ENCODE data around the gene TTC39C. TPM values are rescaled to one million over a fixed set of nuclear protein-coding genes. Genes with fewer than 3 reads are reported as not detected.

TTC39C gene
- total RNA-seq (1 to 10 TPM; 1.2 to 2.4 (median 1.7) TPM), polyA plus RNA-seq (1 to 10 TPM in 1 of 3 donors, under 1 TPM in 2; 0.48 to 1.1 (median 0.51) TPM)
- long read RNA-seq, donor 1: 0 reads
- long read RNA-seq, donor 2, partial matches to known transcripts: 0 of 1 reads
- long read RNA-seq, donor 2, other reads (novel, unspliced or antisense): 0 of 1 reads

GRCh38 chr18:24014062-24014985 lies at the start of gene TTC39C:
Gene TTC39C (plus strand): TSS chr18:24014754. CDS start chr18:24014872, 118 bp downstream.
- Histone ChIP-seq H3K4me1 (peaks cover 5% of the 10 kb centered on the region), H3K4me3 (peak within 1 kb of the TSS; percentile 79), H3K9me3 (no peaks in the 10 kb centered on the region), H3K27ac (no peak within 1 kb of the TSS), H3K36me3 (ENCODE audit: insufficient read depth in 1 of 2, low read depth in 1 of 2) (no peaks in the 10 kb centered on the region), H3K27me3 (ENCODE audit: insufficient read depth in 3 of 3, low read length in 2 of 3) (peaks cover 8 to 63% (median 13%) of the 10 kb centered on the region in 3 donors)
- WGBS, 3 donors: 0 to 1% (median 0%) methylated on average over 50 to 116 of the region's 118 CpGs
- intact Hi-C loops (cut with DNase I): no loop called here
- TF ChIP-seq, protein P1, sequence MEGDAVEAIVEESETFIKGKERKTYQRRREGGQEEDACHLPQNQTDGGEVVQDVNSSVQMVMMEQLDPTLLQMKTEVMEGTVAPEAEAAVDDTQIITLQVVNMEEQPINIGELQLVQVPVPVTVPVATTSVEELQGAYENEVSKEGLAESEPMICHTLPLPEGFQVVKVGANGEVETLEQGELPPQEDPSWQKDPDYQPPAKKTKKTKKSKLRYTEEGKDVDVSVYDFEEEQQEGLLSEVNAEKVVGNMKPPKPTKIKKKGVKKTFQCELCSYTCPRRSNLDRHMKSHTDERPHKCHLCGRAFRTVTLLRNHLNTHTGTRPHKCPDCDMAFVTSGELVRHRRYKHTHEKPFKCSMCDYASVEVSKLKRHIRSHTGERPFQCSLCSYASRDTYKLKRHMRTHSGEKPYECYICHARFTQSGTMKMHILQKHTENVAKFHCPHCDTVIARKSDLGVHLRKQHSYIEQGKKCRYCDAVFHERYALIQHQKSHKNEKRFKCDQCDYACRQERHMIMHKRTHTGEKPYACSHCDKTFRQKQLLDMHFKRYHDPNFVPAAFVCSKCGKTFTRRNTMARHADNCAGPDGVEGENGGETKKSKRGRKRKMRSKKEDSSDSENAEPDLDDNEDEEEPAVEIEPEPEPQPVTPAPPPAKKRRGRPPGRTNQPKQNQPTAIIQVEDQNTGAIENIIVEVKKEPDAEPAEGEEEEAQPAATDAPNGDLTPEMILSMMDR (IDR thresholded peaks at IDR 0.05): no peak
- DNase-seq (peak; percentile 76 to 79), ATAC-seq (peak; percentile 61 to 79 (median 72))

- no peaks in the 10 kb centered on the region for H3K27me3 ChIP-seq (ENCODE audit: insufficient read depth in 3 of 3, low read length in 2 of 3)
- 78 to 88% (median 82%) methylated on average over 8 of the region's 8 CpGs for WGBS, 3 donors
- TF ChIP-seq, protein P1 (IDR thresholded peaks at IDR 0.05): no peak
- intact Hi-C loops (cut with DNase I): no loop called here
- ATAC-seq: no peak
- no peak for DNase-seq
- H3K4me1 ChIP-seq: no peaks in the 10 kb centered on the region
- H3K4me3 ChIP-seq: no peak overlapping the region
- no peaks in the 10 kb centered on the region for H3K9me3 ChIP-seq
- H3K36me3 ChIP-seq (ENCODE audit: insufficient read depth in 1 of 2, low read depth in 1 of 2): no peaks in the 10 kb centered on the region
- no peak overlapping the region for H3K27ac ChIP-seq
Observed at GRCh38 chr18:23966909-23967308, 47.6 kb upstream of the TTC39C start.

DNA sequence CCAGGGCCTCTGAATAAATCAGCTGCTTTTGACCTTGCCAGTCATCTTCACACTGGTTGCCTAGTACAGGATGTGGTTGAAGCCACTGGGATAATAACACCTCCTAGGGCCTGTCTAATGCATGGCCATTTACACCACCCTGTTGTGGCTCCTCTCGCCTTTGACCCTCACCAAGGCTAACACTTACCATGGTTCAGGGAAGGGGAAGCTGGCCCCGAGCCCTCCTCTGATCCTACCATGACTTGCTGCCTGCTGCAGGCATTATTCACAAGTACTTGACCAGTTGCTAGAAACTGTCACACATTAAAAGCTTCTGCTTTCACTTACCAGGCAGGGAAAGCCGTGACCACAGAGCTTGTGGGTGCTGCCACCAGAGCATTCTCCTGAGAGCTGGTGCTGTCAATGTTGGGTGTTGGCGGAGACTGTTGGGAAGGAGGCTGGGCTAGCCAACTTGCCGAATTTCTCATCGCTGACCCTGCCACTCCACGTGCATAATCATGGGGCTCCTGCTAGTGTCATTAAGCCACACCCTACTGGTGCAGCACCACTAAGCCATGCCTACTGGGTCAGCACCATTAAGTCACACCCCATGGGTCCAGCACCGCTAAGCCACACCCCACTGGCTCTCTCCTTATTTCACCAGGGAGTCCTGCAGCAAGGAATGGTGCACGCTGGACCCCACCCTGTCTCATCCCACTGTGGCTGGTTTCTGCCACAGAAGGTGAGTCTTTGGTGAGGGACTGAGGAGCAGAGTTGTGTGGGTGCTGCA lies 47.0 kb upstream of the TTC39C start:
- TF ChIP-seq, protein P1 (IDR thresholded peaks at IDR 0.05): no peak
- Histone ChIP-seq H3K27me3 (ENCODE audit: insufficient read depth in 3 of 3, low read length in 2 of 3) (no peaks in the 10 kb centered on the region), H3K36me3 (ENCODE audit: insufficient read depth in 1 of 2, low read depth in 1 of 2) (no peaks in the 10 kb centered on the region), H3K4me3 (no peak overlapping the region), H3K4me1 (no peaks in the 10 kb centered on the region), H3K9me3 (no peaks in the 10 kb centered on the region), H3K27ac (no peak overlapping the region)
- ATAC-seq (no peak), DNase-seq (no peak)
- intact Hi-C loops (cut with DNase I): no loop called here
- 63 to 73% (median 68%) methylated on average over 9 of the region's 9 CpGs for WGBS, 3 donors

DNA sequence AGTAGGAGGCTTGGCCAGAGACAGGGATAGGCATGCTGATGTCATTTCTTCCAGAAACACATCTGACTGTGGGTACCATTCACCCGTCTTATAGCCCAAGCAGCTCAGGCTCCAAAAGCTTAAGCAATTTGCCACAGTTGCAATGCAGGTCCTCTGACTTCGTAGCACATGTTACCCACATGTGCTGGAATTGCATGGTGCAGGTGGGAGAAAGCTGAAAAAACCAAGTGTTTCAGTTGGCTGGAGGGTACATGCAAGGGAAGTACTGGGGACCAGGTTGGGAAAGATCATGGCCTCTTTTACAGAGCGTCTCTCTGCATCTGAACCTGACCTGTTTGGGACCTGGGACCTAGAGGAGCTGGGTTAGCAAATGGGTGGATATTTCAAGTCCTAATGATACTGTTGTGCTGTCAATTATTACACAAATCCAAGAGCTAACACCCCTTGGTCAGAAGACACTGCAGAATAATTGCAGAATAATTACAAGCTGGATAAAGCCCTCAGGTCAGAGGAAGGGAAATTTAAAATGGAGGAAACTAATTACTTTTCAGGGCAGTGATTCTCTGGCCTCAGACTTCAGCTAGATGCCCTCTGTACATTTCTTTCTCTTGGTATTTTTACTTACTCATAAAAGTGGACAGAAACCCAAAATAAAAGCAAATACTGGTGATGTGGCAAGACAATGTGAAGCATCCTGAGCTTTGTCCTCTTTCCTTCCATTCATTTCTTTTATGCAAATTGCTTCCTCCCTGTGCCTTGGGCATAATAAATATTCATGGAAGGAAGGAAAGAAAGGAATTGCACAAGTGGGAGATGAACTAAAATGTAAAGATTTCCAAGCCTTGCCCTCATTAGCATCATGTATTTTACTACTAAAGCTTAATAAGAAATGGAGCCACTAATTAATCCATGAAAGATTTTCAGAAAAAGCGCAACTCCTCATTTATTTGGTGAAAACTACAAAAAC lies 45.6 kb upstream of the TTC39C start:
- Histone ChIP-seq H3K27ac (no peak overlapping the region), H3K9me3 (no peaks in the 10 kb centered on the region), H3K4me1 (no peaks in the 10 kb centered on the region), H3K27me3 (ENCODE audit: insufficient read depth in 3 of 3, low read length in 2 of 3) (no peaks in the 10 kb centered on the region), H3K4me3 (no peak overlapping the region), H3K36me3 (ENCODE audit: insufficient read depth in 1 of 2, low read depth in 1 of 2) (no peaks in the 10 kb centered on the region)
- no peak for DNase-seq
- TF ChIP-seq, protein P1 (IDR thresholded peaks at IDR 0.05): no peak
- no peak for ATAC-seq
- 84 to 93% (median 90%) methylated on average over 4 of the region's 4 CpGs for WGBS, 3 donors
- intact Hi-C loops (cut with DNase I): no loop called here
